Raji (cell line): Measurements from ENCODE around the gene CLASP1.

Experiments used
- POLR2A ChIP-seq: IDR thresholded peaks from 2 replicates; pipeline ENCODE4 v1.6.1; 2011; ENCODE audit warnings: low read depth, low read length, control low read depth; ENCODE audit not compliant: insufficient read depth

Gene CLASP1

GRCh38 chr2:121536347-121536746, 112.9 kb downstream of the CLASP1 start:
- no peak for TF ChIP-seq POLR2A

GRCh38 chr2:121534007-121534406, 115.3 kb downstream of the CLASP1 start:
- TF ChIP-seq POLR2A = no peak

- no peak for TF ChIP-seq POLR2A
Measured at GRCh38 chr2:121532894-121533293, 116.4 kb downstream of the CLASP1 start.

GRCh38 chr2:121532347-121532766, 116.9 kb downstream of the CLASP1 start:
- TF ChIP-seq POLR2A = no peak

GRCh38 chr2:121530212-121530705, 119.0 kb downstream of the CLASP1 start:
- no peak for TF ChIP-seq POLR2A

- no peak for TF ChIP-seq POLR2A
Measured at GRCh38 chr2:121529439-121530211, 119.6 kb downstream of the CLASP1 start.

- no peak for TF ChIP-seq POLR2A
Measured at GRCh38 chr2:121527009-121527682, 122.1 kb downstream of the CLASP1 start.

GRCh38 chr2:121524685-121525425, 124.4 kb downstream of the CLASP1 start:
- no peak for TF ChIP-seq POLR2A

- TF ChIP-seq POLR2A = no peak
Measured at GRCh38 chr2:121521359-121521758, 127.9 kb downstream of the CLASP1 start.

- no peak for TF ChIP-seq POLR2A
Measured at GRCh38 chr2:121520641-121520994, 128.6 kb downstream of the CLASP1 start.

- TF ChIP-seq POLR2A = no peak
Measured at GRCh38 chr2:121519732-121520640, 129.3 kb downstream of the CLASP1 start.

- no peak for TF ChIP-seq POLR2A
Measured at GRCh38 chr2:121519153-121519552, 130.1 kb downstream of the CLASP1 start.

- no peak for TF ChIP-seq POLR2A
Measured at GRCh38 chr2:121513597-121514333, 135.5 kb downstream of the CLASP1 start.

- no peak for TF ChIP-seq POLR2A
Measured at GRCh38 chr2:121510857-121511256, 138.4 kb downstream of the CLASP1 start.

GRCh38 chr2:121506621-121507020, 142.6 kb downstream of the CLASP1 start:
- TF ChIP-seq POLR2A = no peak
